HEK293 (cell line): ENCODE measurements around the gene CFH.

Experiments
- CTCF ChIA-PET: fragments of 350-600 bp; formaldehyde crosslinking; extraction: SDS; loops from one replicate; lab custom pipeline; 2021; ENCODE audit warnings: antibody characterized with exemption; lab: Yijun Ruan, JAX
- POLR2A ChIA-PET: fragments of 300-600 bp; formaldehyde crosslinking; extraction: SDS; loops from one replicate; lab custom pipeline; 2020; ENCODE audit warnings: antibody characterized with exemption, inconsistent platforms; lab: Yijun Ruan, JAX
- H3K27ac ChIP-seq: fragments of 200-500 bp; sonication (Bioruptor generic); 2 replicates; pipeline ENCODE4 v1.5.1; 2014; ENCODE audit warnings: low read depth, low read length, control low read depth, inconsistent platforms; ENCODE audit errors: extremely low read depth
- H3K36me3 ChIP-seq, 2 experiments: fragments of 200-500 bp in 1 of 2; sonication (Bioruptor generic) in 1 of 2; 1 replicate in 1 of 2; 2 replicates in 1 of 2; pipeline ENCODE4 v1.5.1; 2014 to 2017; ENCODE audit warnings: inconsistent platforms in 2 of 2, low read length in 2 of 2; ENCODE audit not compliant: control insufficient read depth in 2 of 2, insufficient read depth in 1 of 2
- H3K4me1 ChIP-seq: fragments of 200-500 bp; sonication (Bioruptor generic); 2 replicates; pipeline ENCODE4 v1.5.1; 2014; ENCODE audit warnings: mild to moderate bottlenecking, low read length, inconsistent platforms; ENCODE audit not compliant: control insufficient read depth, insufficient read depth
- H3K4me3 ChIP-seq: 2 replicates; pipeline ENCODE4 v1.5.1; 2011; ENCODE audit warnings: low read depth, mild to moderate bottlenecking, control low read depth, low read length, moderate library complexity
- H3K9me3 ChIP-seq: fragments of 200-500 bp; sonication (Bioruptor generic); 2 replicates; pipeline ENCODE4 v1.5.1; 2014; ENCODE audit warnings: low read depth, low read length, inconsistent platforms; ENCODE audit not compliant: control insufficient read depth, insufficient read depth
- EGR2 ChIP-seq: fragments of 450-650 bp; formaldehyde crosslinking; IDR thresholded peaks from 2 replicates; pipeline ENCODE4 v1.5.1; 2016; ENCODE audit warnings: low read depth, missing biosample characterization, missing genetic modification characterization
- KLF9 ChIP-seq: fragments of 450-650 bp; formaldehyde crosslinking; IDR thresholded peaks from 2 replicates; pipeline ENCODE4 v1.5.1; 2016; ENCODE audit warnings: missing biosample characterization, missing genetic modification characterization, low read depth
- SCRT1 ChIP-seq: fragments of 450-650 bp; formaldehyde crosslinking; IDR thresholded peaks from 2 replicates; pipeline ENCODE4 v1.5.1; 2016; ENCODE audit warnings: missing biosample characterization, missing genetic modification characterization, borderline replicate concordance
- SETDB1 ChIP-seq: IDR thresholded peaks from one replicate; pipeline ENCODE4 v1.6.1; 2017; ENCODE audit warnings: mild to moderate bottlenecking, low read length, moderate library complexity, mixed read lengths; ENCODE audit not compliant: insufficient read length
- TRIM28 ChIP-seq: IDR thresholded peaks from 2 replicates; pipeline ENCODE4 v1.6.1; 2011; ENCODE audit warnings: low read length, control low read depth, borderline replicate concordance
- ZBTB20 ChIP-seq: fragments of 450-650 bp; formaldehyde crosslinking; IDR thresholded peaks from 2 replicates; pipeline ENCODE4 v1.5.1; 2016; ENCODE audit warnings: missing biosample characterization, missing genetic modification characterization
- ZFHX2 ChIP-seq: fragments of 450-650 bp; formaldehyde crosslinking; conservative IDR thresholded peaks from 2 replicates; pipeline ENCODE4 v1.5.1; 2016; ENCODE audit warnings: missing biosample characterization, missing genetic modification characterization
- ZFP3 ChIP-seq: fragments of 450-650 bp; formaldehyde crosslinking; IDR thresholded peaks from 2 replicates; pipeline ENCODE4 v1.5.1; 2016; ENCODE audit warnings: low read depth, missing biosample characterization, missing genetic modification characterization
- ZNF174 ChIP-seq: fragments of 450-650 bp; formaldehyde crosslinking; IDR thresholded peaks from 2 replicates; pipeline ENCODE4 v1.5.0; 2017; ENCODE audit warnings: missing biosample characterization, mild to moderate bottlenecking, missing genetic modification characterization
- ZNF239 ChIP-seq: fragments of 450-650 bp; formaldehyde crosslinking; IDR thresholded peaks from 2 replicates; pipeline ENCODE4 v1.5.1; 2016; ENCODE audit warnings: missing biosample characterization, missing genetic modification characterization
- ZNF280C ChIP-seq: fragments of 450-650 bp; formaldehyde crosslinking; IDR thresholded peaks from 2 replicates; pipeline ENCODE4 v1.5.1; 2016; ENCODE audit warnings: missing biosample characterization, missing genetic modification characterization
- ZNF366 ChIP-seq: fragments of 450-650 bp; formaldehyde crosslinking; conservative IDR thresholded peaks from 2 replicates; pipeline ENCODE4 v1.5.1; 2016; ENCODE audit warnings: missing biosample characterization, missing genetic modification characterization
- ZNF518A ChIP-seq: fragments of 450-650 bp; formaldehyde crosslinking; conservative IDR thresholded peaks from 2 replicates; pipeline ENCODE4 v1.5.1; 2016; ENCODE audit warnings: low read depth, missing biosample characterization, missing genetic modification characterization
- ZNF521 ChIP-seq: fragments of 450-650 bp; formaldehyde crosslinking; IDR thresholded peaks from 2 replicates; pipeline ENCODE4 v1.5.1; 2017; ENCODE audit warnings: missing biosample characterization, mild to moderate bottlenecking, missing genetic modification characterization
- ZNF571 ChIP-seq: fragments of 450-650 bp; formaldehyde crosslinking; IDR thresholded peaks from 2 replicates; pipeline ENCODE4 v1.5.0; 2017; ENCODE audit warnings: missing biosample characterization, missing genetic modification characterization
- ZNF610 ChIP-seq: fragments of 450-650 bp; formaldehyde crosslinking; IDR thresholded peaks from 2 replicates; pipeline ENCODE4 v1.5.1; 2016; ENCODE audit warnings: missing biosample characterization, missing genetic modification characterization, borderline replicate concordance
- ZNF645 ChIP-seq: fragments of 450-650 bp; formaldehyde crosslinking; IDR thresholded peaks from 2 replicates; pipeline ENCODE4; 2016; ENCODE audit warnings: missing biosample characterization, missing genetic modification characterization

CFH gene

GRCh38 chr1:196734006-196734405 is 82.2 kb downstream of the CFH start:
- H3K4me3 ChIP-seq = no peak overlapping the region
- CTCF ChIA-PET = interaction anchor here (1.1 kb wide), 1 partner anchor 10 kb away, joined by 3 read pairs; no protein-coding TSS in a partner anchor

GRCh38 chr1:196734460-196734859 is 82.6 kb downstream of the CFH start:
- Histone ChIP-seq H3K4me1 (no peaks in the 10 kb centered on the region), H3K9me3 (no peaks in the 10 kb centered on the region), H3K27ac (no peak overlapping the region), H3K4me3 (no peak overlapping the region), H3K36me3 (no peaks in the 10 kb centered on the region)
- ChIA-PET POLR2A (no interaction called here), CTCF (no interaction called here)
- TF ChIP-seq KLF9 (tag by site-specific recombination) (no peak), ZNF571 (tag by site-specific recombination) (no peak), ZNF610 (tag by site-specific recombination) (no peak), ZFHX2 (tag by site-specific recombination) (no peak), EGR2 (tag by site-specific recombination) (no peak), ZNF280C (tag by site-specific recombination) (no peak)

More at GRCh38 chr1:196734006-196734405, 82.2 kb downstream of the CFH start:
- POLR2A ChIA-PET = no interaction called here
- no peak overlapping the region for H3K27ac ChIP-seq
- H3K9me3 ChIP-seq = no peaks in the 10 kb centered on the region
- TF ChIP-seq ZNF366 (tag by site-specific recombination) (no peak), ZFP3 (no peak), ZNF521 (no peak), ZNF239 (no peak), ZNF645 (tag by site-specific recombination) (no peak), ZNF174 (tag by site-specific recombination) (no peak), SCRT1 (tag by site-specific recombination) (no peak)
- no peaks in the 10 kb centered on the region for H3K4me1 ChIP-seq
- H3K36me3 ChIP-seq = no peaks in the 10 kb centered on the region

DNA sequence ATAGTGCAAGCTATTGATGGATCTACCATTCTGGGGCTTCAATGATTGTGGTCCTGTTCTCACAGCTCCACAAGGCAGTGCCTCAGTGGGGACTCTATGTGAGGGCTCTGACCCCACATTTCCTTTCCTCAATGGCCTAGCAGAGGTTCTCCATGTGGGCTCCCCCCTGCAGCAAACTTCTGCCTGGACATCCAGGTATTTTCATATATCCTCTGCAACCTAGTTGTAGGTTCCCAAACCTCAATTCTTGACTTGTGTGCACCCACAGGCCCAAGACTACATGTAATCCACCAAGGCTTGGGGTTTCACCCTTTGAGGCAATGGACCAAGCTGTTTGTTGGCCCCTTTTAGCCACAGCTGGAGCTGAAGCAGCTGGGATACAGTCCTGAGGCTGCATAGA is 86.9 kb downstream of the CFH start:
- CTCF ChIA-PET = no interaction called here
- H3K9me3 ChIP-seq = no peaks in the 10 kb centered on the region
- no peak overlapping the region for H3K27ac ChIP-seq
- POLR2A ChIA-PET = no interaction called here
- H3K4me3 ChIP-seq = no peak overlapping the region
- no peaks in the 10 kb centered on the region for H3K4me1 ChIP-seq
- TF ChIP-seq ZBTB20 (tag by site-specific recombination) (no peak), TRIM28 (peak; percentile 71; the same call in 1 of the 2 replicates), SETDB1 (peak; percentile 50), ZNF518A (tag by site-specific recombination) (no peak)
- no peaks in the 10 kb centered on the region for H3K36me3 ChIP-seq
